Measurements from ENCODE around the gene UFD1. TPM values are rescaled to one million over a fixed set of nuclear protein-coding genes. Genes with fewer than 3 reads are reported as not detected.

Gene UFD1
- total and polyA plus RNA-seq, 9 of the 15 experiments (the other 6 are each of a cell fraction or from before 2014, with no cell fraction given), result 238 to 645 (median 363) TPM

GRCh38 chr22:19479355-19480172, 571 bp upstream of the UFD1 start, which contains the start of gene CDC45 (continued):
- TF ChIP-seq DEAF1 (CRISPR knock-in tag; IDR thresholded peaks at IDR 0.05), result peak; percentile 71
- TF ChIP-seq ARHGAP35 (IDR thresholded peaks at IDR 0.05; ENCODE audit: partially characterized antibody), result no peak
- TF ChIP-seq L3MBTL2 (IDR thresholded peaks at IDR 0.05), result no peak
- TF ChIP-seq HCFC1 (IDR thresholded peaks at IDR 0.05; ENCODE audit: low read depth, low read length), result peak; percentile 90
- TF ChIP-seq ATF1 (CRISPR knock-in tag; IDR thresholded peaks at IDR 0.05), result no peak
- peak; percentile 100 for TF ChIP-seq ATF1 (tag; IDR thresholded peaks at IDR 0.05)
- peak; percentile 90 for TF ChIP-seq CREBBP (IDR thresholded peaks at IDR 0.05; ENCODE audit: low read depth, low read length)
- TF ChIP-seq DMBX1 (CRISPR knock-in tag; IDR thresholded peaks at IDR 0.05; ENCODE audit: borderline replicate concordance), result peak; percentile 99
- TF ChIP-seq JUND (IDR thresholded peaks at IDR 0.05; ENCODE audit: borderline replicate concordance, low read depth, low read length), result peak; percentile 75
- no peak for TF ChIP-seq JUND (tag; IDR thresholded peaks at IDR 0.05; ENCODE audit: borderline replicate concordance, low read depth, low read length)
- no peak for TF ChIP-seq SNRNP70 (optimal IDR thresholded peaks at IDR 0.05; ENCODE audit: low read depth, low read length)
- peak; percentile 96 for TF ChIP-seq ZNF311 (CRISPR knock-in tag; IDR thresholded peaks at IDR 0.05)
- TF ChIP-seq ZFPM2 (CRISPR knock-in tag; IDR thresholded peaks at IDR 0.05), result peak; percentile 81
- TF ChIP-seq SETDB1 (IDR thresholded peaks at IDR 0.05; ENCODE audit: low read length), result peak; percentile 71
- TF ChIP-seq, protein P1, sequence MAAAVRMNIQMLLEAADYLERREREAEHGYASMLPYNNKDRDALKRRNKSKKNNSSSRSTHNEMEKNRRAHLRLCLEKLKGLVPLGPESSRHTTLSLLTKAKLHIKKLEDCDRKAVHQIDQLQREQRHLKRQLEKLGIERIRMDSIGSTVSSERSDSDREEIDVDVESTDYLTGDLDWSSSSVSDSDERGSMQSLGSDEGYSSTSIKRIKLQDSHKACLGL (CRISPR knock-in tag; IDR thresholded peaks at IDR 0.05; ENCODE audit: borderline replicate concordance, poor library complexity, severe bottlenecking), result peak; percentile 90
- TF ChIP-seq CEBPZ (IDR thresholded peaks at IDR 0.05; ENCODE audit: borderline replicate concordance, low read depth, low read length), result no peak
- TF ChIP-seq YBX1 (IDR thresholded peaks at IDR 0.05), result no peak
- TF ChIP-seq FOXJ3 (CRISPR knock-in tag; IDR thresholded peaks at IDR 0.05), result no peak
- peak in 1 of 3 experiments; percentile 99 for TF ChIP-seq YY1 (IDR thresholded peaks at IDR 0.05; ENCODE audit: borderline replicate concordance in 1 of 3, control insufficient read depth in 1 of 3, extremely low read depth in 1 of 3, insufficient read depth in 3 of 3, insufficient read length in 1 of 3, insufficient replicate concordance in 2 of 3, low read depth in 1 of 3, low read length in 2 of 3)
- TF ChIP-seq ELF4 (CRISPR knock-in tag; IDR thresholded peaks at IDR 0.05), result peak; percentile 100
- peak; percentile 75 for TF ChIP-seq ZNF324 (CRISPR knock-in tag; IDR thresholded peaks at IDR 0.05)
- no peak for TF ChIP-seq LARP7 (IDR thresholded peaks at IDR 0.05)
- TF ChIP-seq ZFP30 (CRISPR knock-in tag; IDR thresholded peaks at IDR 0.05; ENCODE audit: borderline replicate concordance), result no peak
- TF ChIP-seq ZBTB17 (CRISPR knock-in tag; IDR thresholded peaks at IDR 0.05), result peak; percentile 93
